GM19468 (cell line): ENCODE data around the gene NFATC2.

Experiments
- ATAC-seq: cut with Tn5 transposase; IDR thresholded peaks from one replicate; pipeline ENCODE4 v1.9.1; 2021; ENCODE audit warnings: mild to moderate bottlenecking, moderate library complexity, moderate number of reproducible peaks; ENCODE audit not compliant: unreplicated experiment; ENCODE audit errors: extremely low read depth

Gene NFATC2

DNA sequence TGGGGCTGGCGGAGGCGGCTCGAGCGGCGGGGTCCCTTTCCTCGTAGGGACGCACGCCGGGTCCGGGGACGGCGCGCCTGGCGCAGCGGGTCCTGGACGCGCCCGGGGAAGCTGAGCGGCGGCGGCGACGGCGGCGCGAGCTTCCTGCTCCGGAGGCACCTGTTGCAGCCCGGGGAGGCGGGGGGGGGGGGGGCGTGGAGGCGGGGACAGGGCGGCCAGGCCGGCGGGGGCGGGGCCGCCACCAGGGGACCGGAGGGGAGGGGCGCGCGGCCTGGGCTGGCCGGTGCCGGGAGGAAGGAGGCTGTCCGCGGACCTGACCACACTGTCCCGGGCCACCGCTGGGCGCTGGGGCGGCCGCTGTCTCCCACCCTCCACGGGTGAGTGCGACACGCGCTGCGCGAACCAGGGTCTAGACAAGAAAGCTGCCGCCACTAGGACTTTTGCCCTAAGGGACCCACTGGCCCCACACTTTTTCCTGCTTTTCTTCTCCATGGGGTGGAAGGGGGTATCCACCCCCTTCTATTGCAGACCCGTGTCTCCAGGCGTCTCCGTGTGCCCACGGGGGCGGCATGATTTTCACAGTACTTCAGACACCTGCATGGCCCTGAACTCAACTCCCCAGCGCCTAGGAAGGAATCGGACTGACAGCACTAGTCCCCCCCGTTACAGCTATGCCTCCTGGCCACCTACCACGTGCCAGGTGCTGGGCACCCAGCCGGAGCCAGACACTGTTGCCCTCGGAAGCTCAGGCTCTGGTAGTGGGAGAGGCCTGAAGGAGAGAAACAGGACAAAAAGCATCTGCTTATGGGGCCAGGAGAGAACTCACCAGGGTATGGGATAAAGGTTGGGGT lies at the start of gene NFATC2:
Gene NFATC2, minus strand, starts transcription at position 149 of the 851 bp plus-strand sequence. CDS start 220 bp downstream, outside the sequence.
- ATAC-seq = no peak

DNA sequence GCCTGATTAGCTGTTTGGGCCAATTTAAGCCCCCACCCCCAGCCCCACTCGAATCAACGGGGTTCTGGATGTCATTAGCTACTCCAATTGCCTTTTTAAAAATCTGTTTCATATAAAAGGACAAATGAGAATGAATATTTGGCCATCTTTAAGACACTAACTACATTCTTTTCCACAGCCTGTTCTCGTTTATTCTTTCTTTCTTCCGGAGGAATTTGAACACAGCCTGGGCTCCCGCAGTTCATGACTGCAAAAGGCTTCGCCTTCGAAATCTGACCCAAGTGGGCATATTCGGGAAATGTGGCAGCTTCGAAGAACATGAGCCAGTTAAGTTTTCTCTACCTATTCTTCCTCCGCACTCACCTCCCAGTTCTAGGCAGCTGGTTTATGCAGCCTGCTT lies 49.4 kb upstream of the NFATC2 start:
- no peak for ATAC-seq

DNA sequence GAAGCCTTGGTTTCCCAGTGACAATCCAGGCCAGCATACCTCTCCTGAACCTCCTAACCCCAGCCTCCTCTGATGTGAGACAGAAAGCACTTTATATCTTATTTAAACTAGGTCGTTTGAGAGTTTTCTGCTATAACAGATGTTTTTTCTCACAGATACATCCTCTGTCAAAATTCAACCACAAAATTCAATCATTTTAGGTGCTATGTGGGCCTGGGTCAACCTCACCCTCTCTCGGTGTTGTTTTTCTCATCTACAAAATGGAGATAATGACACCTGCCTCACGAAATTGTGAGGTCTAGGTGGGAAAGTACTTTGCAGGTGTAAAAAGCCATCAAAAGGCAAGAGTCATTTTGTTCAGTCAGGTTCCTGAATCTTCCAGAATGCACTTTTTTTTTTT lies 46.2 kb upstream of the NFATC2 start:
- ATAC-seq = no peak

DNA sequence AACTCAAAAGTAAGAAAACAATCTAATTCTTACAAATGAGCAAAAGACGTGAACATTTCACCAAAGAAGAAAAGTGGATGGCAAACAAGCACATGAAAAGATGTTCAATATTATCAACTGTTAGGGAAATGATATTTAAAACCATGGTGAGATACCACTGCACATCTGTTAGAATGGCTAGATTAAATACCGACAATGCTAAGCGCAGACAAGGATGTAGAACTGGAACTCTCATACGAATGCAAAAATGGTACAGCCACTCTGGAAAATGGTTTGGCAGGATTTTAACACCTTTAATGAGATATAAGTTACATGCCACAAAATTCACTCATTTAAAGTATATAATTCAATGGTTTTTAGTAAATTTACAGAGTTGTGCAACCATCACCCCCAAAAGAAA lies 44.6 kb upstream of the NFATC2 start:
- no peak for ATAC-seq

DNA sequence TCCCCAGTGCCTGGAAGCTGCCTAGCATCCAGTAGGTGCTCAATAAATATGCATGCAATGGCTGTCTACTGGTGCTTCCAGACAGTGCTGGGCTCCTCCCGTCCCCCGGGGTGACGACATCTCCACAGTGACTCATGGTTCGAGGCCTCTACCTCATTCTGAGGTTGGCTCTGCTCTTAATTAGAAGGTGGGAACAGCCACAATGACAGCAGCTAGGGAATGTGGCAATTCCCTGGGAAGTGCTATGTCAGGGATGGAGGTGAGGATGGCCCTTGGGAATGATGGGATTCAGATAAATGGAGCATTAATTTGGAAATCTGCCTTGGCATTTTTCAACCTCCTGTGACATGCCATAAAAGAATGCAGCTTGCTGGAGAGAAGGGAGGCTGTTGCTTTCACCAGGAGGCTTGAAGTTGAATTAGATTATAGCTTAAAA lies 43.5 kb upstream of the NFATC2 start:
- no peak for ATAC-seq

DNA sequence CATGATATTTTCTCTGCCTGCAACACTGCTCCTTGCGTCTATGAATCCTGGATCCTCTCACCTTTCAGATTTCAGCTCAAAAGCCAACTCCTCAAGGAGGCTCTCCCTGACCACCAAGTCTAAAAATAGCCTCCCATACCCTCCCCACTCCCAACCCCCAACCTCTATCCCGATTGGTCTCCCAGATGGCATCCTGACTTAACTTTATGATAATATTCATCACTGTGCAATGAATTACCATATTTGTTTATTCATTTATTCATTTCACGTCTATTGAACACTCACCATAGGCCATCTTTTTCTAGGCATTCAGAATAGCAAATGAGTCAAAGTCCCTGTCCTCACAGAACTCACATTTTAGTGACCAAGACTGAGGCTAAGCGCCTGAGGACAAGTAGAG lies 42.6 kb upstream of the NFATC2 start:
- ATAC-seq = no peak

DNA sequence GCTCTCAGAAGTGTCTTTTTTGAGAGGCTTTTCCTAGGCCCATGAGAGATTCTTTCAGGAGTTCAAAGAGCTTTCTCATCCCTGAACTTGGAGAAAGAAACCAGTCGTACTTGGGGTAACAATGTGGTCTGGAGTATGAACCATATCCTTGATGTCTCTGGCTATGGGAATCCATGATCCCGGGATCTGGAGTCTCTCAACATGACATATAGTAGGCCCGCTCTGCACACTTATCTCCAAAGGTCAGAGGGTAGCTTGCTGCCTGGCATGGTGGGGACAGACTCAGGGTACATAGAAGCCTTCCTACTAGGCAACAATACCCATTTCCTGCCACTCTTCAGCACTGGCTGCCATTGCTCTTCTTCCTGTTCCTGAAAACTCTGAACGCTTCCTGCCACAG lies 42.2 kb upstream of the NFATC2 start:
- ATAC-seq = no peak

DNA sequence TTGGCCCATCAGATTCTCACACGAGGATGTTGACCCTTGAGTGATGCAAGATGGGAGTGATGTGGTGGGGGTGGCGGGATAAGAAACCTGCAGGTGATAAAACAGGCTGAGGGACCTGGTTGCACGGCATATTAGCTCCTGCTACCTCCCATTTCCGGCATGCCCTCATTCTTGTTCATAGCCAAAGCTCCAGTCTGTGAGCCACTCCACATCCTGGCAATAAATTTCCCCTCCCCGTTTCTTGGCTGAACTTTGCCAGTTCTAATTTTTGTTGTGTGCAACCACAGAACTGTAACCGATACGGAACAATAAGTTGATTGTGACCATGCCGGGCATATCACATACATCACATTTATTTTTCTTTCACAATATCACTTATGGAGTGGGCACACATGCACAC lies 41.6 kb upstream of the NFATC2 start:
- ATAC-seq = no peak

DNA sequence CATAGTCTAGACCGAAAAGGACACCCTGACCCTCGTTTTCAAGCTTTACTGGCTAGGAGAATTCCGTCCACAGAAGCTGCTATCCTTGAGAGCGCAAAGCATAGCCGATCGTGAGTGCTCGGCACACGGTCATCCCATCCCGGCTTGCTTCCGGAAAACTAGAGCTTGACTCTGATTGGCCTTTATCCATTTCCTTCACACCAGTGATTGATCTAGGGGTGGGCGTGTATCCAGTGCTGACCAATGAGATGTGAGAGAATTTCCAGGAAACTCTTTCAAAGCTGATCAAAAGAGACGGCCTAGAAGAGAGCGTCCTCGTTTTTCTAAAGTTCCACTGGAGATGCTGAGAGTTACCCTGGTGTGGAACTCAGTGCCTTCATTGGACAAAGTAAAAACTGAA lies 41.0 kb upstream of the NFATC2 start:
- no peak for ATAC-seq

DNA sequence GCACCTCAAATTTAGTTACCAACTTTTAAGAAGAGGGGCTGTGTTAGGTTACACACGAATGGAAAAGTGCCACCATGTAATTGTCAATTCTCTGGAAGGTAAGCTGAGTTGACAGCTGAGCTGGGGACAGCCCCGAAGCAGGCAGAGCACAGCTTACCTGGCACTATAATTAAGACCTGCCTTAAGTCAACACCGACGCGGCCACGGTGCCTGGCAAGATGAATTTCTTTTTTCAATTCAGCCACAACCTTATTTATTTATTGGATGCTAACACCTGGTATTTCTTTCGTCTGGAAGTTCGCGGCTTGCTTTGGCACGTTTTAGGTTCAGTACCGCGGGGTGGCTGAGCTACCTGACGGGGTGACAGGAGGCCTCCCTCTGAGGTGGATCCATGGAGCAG lies 40.6 kb upstream of the NFATC2 start:
- no peak for ATAC-seq

DNA sequence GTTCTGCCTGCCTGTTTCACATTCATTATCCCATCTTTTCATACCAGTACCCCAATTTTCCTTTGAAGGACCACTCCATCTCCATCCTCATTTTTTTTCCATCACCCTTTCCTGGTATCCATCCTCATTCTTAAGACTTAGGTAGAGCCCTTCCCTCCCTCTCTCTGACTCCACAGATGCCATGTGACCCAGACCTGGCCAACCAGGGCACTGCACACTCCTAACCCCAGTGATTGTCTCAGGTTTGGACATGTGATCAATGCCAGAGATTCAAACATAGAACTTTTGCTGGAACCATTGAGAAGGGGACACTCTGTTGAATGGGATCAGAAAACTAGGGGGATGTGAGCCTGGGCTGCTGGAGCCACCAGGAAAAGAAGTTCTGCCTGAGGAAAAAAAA lies 39.1 kb upstream of the NFATC2 start:
- no peak for ATAC-seq

DNA sequence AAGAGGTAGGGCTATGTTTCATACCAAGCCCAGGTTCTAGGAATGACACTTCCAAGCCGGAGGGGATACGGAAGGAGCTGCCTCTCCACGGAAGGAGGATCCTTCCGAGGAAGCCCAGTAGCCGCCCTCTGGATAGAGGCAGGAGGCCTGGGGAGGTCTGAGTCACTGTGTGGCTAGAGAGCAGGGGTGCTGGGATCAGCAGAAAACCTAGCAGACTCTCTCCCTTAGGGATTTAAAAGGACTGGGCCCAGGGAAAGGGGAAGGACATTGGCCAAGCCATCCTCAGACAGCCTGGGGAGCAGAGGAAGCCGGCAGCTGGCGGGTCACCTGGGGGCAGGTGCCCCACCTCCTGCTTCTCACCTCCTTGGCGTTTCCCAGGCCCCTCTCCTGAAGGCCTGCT lies 36.6 kb upstream of the NFATC2 start:
- no peak for ATAC-seq

DNA sequence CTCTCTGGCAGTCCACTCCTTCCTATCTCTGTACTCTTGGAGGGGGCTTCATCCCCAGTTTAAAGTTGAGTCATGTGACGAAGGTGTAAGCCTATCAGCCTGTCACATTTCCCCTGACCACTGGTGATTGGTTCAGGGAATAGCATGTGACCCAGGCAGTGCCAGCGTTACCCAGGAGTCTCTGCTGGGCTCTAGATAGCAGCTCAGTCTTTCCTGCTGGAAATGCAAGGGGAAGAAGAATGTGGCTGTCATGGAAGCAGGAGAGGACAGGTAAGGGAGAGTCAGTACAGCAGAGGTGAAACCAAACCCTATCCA lies 35.6 kb upstream of the NFATC2 start:
- no peak for ATAC-seq

DNA sequence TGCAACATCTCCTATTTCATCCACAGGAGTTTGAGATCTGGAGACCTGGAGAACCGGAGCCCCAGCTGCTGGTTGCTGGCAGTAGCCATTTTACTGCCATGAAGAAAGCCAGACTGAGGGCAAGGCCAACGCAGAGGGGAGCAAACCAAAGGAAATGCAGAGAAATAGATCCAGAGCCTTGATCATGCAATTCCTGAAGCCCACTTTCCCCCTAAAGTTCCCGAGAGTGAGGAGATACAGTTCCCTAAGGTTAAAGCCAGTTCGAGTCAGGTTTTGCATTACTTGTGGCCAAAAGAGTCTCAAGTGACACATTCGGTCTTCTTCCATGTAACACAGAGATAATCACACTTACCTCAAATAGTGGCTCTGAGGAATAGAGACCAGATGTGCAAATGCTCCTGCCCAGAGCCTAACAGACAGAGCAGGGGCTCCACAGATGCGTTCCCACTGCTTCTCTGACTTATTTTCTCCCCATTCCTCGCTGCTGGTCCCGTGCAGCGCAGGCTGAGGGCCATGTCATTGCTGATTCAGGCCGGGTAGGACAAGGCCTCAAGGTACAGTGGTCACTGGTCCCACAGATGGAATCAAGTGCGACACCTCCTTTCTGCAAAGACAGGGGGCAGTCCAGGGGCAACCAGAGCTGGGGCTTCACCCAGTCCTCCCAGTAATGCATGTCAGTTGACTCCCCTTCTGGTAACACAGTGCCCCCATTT lies 35.1 kb upstream of the NFATC2 start:
- ATAC-seq = no peak

DNA sequence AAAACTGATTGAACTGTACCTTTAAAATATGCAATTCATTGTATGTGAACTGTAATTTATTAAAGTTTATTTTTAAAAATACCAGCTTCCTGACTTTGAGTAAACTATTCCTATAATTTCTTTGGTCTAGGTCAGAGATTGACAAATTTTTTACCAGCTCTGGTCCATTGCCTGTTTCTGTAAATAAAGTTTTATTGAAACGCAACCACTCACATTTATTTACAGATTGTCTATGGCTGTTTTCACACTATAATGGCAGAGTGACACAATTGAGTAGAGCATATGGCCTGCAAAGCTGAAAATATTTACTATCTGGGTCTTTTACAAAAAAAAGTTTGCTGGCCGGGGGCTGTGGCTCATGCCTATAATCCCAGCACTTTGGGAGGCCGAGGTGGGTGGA lies 33.0 kb upstream of the NFATC2 start:
- no peak for ATAC-seq

DNA sequence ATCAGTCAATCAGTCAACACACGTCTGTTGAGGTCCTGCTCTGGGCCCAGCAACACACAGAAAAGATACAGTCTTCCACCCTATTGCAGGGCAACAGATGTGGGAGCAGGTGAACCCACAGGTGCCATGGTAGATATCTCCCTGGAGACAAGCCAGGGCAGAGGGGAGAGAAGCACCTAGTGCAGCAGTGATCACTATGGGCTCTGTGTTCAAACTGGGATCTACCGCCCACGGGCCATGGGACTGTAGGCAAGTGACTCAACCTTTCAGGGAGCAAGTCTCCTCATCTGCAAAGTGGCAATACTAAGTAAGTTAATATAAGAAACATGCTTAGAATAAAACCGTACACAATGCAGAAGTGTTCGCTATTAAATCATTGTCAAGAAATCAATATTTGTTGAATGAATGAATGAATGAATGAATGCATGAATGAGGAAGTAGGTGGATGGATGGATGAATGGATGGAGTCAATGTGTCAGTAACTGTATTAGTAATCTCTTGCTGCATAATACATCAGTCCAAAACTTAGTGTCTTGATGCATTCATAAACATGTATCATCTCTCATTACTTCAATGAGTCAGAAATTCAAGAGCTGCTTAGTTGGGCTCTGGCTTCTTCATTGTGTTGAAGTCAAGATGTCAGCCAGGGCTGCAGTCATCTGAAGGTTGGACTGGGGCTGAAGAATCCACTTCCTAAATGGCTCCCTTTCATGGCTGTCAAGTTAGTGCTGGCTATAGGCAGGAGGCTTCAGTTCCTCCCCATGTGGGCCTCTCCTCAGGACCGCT lies 31.9 kb upstream of the NFATC2 start:
- no peak for ATAC-seq

DNA sequence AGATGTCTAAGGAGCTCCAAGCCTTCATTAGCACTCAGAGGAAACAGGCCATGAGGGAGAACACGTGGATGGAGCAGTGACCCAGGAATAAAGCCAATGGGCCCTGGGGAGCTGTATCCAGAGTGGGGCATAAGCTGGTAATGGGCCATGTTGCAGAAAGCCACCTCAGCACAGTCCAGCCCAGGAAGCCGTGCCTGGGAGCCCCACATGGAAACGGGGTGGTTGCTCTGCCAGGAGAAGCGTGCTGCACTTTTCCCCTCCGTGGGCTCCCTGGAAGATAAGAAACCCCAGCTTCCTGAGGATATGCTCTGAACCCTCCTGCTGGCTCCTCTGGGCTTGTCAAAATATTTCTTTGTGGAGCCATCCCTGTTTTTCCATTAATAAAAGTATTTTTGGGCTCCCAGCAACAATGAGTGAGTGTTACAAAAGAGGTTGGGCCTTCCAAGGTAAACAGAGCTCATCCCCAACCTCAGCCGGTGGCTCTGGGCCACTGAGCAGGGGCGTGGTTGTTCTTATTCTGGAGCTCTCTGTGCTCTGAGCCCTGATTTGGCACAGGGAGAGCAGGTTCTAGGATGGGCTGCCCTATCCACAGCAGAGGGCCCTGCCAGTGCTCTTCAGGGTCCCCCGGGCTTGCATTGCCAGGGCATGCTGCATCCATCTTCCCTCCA lies 31.2 kb upstream of the NFATC2 start:
- no peak for ATAC-seq

DNA sequence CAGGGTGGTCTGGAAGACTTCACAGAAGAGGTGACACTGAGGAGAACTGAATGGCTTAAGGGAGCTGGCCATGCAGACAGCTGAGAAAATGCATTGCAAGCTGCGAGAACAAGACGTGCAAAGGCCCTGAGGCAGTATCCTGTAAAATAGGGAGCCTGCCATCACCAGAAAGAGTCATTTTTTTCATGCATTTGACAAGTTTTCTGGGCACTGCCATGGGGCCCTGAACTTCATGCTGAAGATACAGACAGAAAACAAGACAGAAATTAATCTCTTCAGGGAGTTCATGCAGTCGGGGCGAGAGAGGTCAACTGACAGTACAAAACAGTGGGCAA lies 28.9 kb upstream of the NFATC2 start:
- no peak for ATAC-seq

DNA sequence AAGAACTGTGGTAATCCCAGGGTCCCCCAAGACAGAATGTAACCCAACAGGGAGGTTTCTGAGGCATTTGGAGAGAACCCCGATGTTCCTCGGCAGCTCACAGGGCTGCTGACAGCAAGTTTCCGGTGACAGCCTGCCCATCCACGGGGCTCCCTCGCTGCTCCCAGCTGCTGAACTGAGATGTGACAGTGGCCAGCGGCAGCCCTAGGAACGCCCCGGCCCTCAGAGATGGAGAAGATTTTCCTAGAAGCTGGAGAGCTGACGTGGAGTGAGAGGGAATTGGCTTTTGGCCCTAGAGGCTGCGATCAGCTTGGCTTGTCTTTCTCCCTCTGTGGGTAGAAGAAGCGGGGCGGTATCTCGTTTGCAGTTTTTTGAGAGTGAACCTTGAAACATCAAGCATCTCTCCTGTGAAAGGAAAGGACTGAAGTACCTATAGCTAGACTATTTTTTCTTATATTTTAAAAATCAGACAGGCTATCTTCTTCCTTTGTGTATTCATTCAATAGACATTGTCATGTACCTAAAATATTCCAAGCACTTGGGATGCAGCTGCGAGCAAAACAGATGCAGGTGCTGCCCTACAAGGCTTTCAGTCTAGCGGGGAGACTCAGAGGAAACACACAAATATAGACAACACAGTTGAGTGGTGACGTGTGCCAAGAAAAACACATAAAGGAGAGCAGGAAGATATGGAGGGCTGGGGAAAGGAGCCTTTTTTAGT lies 28.4 kb upstream of the NFATC2 start:
- ATAC-seq = no peak
